K562 (cell line): ENCODE measurements around the gene IL17REL. TPM values are rescaled to one million over a fixed set of nuclear protein-coding genes. Genes with fewer than 3 reads are reported as not detected.

ENCODE experiments used
- ATAC-seq: fragments of 200-7000 bp; cut with Tn5 transposase; 3 replicates; pipeline ENCODE4 v1.9.1; 2020; ENCODE audit warnings: moderate library complexity
- BruUV-seq: library from RNA; stranded (reverse); fragments of 400-500 nt; replicated peaks from 2 replicates; lab custom pipeline; 2021; lab: Mats Ljungman, UMichigan
- CTCF ChIA-PET: fragments of 300-600 bp; formaldehyde crosslinking; extraction: SDS; loops from one replicate; lab custom pipeline; 2021; ENCODE audit warnings: low intra/inter-chr PET ratio; lab: Yijun Ruan, JAX
- POLR2A ChIA-PET: fragments of 300-600, 350-650 bp; sonication (Branson Sonifier 250); formaldehyde crosslinking; extraction: SDS; loops from one replicate; lab custom pipeline; 2021; ENCODE audit warnings: antibody characterized with exemption, inconsistent platforms; lab: Yijun Ruan, JAX
- DNase-seq, 4 experiments: peaks; one replicate each; pipeline versions ENCODE4 v3.0.0 to v3.0.0-alpha.2; 2011 to 2018; ENCODE audit warnings: low spot score in 3 of 4, mixed read lengths in 3 of 4; ENCODE audit errors: extremely low read depth in 1 of 4
- FAIRE-seq: peaks from 2 replicates; lab custom pipeline; 2011; peaks lifted over from hg19 to GRCh38; lab: Jason Lieb, UNC
- H2AFZ ChIP-seq: 2 replicates; pipeline ENCODE4 v1.6.0; 2011; ENCODE audit warnings: low read depth, low read length, control low read depth, inconsistent platforms
- H3K27ac ChIP-seq: fragments of 200-600 bp; 3 replicates; pipeline ENCODE4 v1.8.0; 2011; ENCODE audit warnings: low read depth, mild to moderate bottlenecking, control low read depth, inconsistent platforms, low read length, moderate library complexity, mixed read lengths; ENCODE audit errors: extremely low read depth
- H3K27me3 ChIP-seq, 2 experiments: fragments of 300-600 bp in 1 of 2; 2 replicates in 1 of 2; 3 replicates in 1 of 2; pipeline versions ENCODE4 v1.6.0 to v1.8.0; 2011; ENCODE audit warnings: inconsistent platforms in 2 of 2, low read length in 2 of 2, mild to moderate bottlenecking in 1 of 2, mixed read lengths in 1 of 2, moderate library complexity in 1 of 2; ENCODE audit not compliant: control insufficient read depth in 2 of 2, insufficient read depth in 2 of 2
- H3K36me3 ChIP-seq: fragments of 300-600 bp; 3 replicates; pipeline ENCODE4 v1.8.0; 2011; ENCODE audit warnings: mild to moderate bottlenecking, low read length, inconsistent platforms; ENCODE audit not compliant: control insufficient read depth, insufficient read depth
- H3K4me1 ChIP-seq, 2 experiments: fragments of 200-600 bp in 1 of 2; replicated peaks in 1 of 2; 2 replicates in 1 of 2; 3 replicates in 1 of 2; pipeline versions ENCODE4 v1.5.1 to v1.8.0; 2011; ENCODE audit warnings: inconsistent platforms in 2 of 2, low read length in 2 of 2, mild to moderate bottlenecking in 1 of 2, mixed read lengths in 1 of 2, moderate library complexity in 1 of 2; ENCODE audit not compliant: control insufficient read depth in 2 of 2, insufficient read depth in 2 of 2
- H3K4me2 ChIP-seq: 2 replicates; pipeline ENCODE4 v1.6.1; 2011; ENCODE audit warnings: low read length, control low read depth, inconsistent platforms, mixed read lengths; ENCODE audit not compliant: insufficient read depth
- H3K4me3 ChIP-seq: fragments of 200-600 bp; sonication (generic), shearing (Covaris generic); 2 replicates; pipeline ENCODE4 v1.5.1; 2016; ENCODE audit warnings: control low read depth, inconsistent platforms
- H3K79me2 ChIP-seq: fragments of 200-600 bp; 3 replicates; pipeline ENCODE4 v1.8.0; 2011; ENCODE audit warnings: low read length, inconsistent platforms; ENCODE audit not compliant: control insufficient read depth, insufficient read depth
- H3K9ac ChIP-seq, 2 experiments: 2 replicates each; pipeline versions ENCODE4 v1.6.0 to v1.6.1; 2011; ENCODE audit warnings: low read depth in 2 of 2, low read length in 2 of 2, control low read depth in 1 of 2, inconsistent platforms in 1 of 2, mild to moderate bottlenecking in 1 of 2, mixed read lengths in 1 of 2; ENCODE audit not compliant: insufficient read depth in 1 of 2
- H3K9me1 ChIP-seq: one replicate; pipeline ENCODE4 v1.6.0; 2011; ENCODE audit warnings: inconsistent platforms, mild to moderate bottlenecking, low read length, moderate library complexity; ENCODE audit not compliant: control insufficient read depth, insufficient read depth
- H3K9me3 ChIP-seq: replicated peaks from 2 replicates; pipeline ENCODE4 v1.5.1; 2011; ENCODE audit warnings: low read depth, low read length, inconsistent platforms; ENCODE audit not compliant: control insufficient read depth, insufficient read depth
- H4K20me1 ChIP-seq: replicated peaks from 2 replicates; pipeline ENCODE4 v1.6.1; 2011; ENCODE audit warnings: low read length, inconsistent platforms, mixed read lengths; ENCODE audit not compliant: control insufficient read depth, insufficient read depth
- CREB1 ChIP-seq, 2 experiments: sonication (generic) in 1 of 2; formaldehyde crosslinking in 1 of 2; IDR thresholded peaks; 2 replicates each; pipeline versions ENCODE4 v1.6.1 to v1.8.0; 2012 to 2022; ENCODE audit warnings: inconsistent platforms in 1 of 2, mild to moderate bottlenecking in 1 of 2, missing genetic modification reagents in 1 of 2, moderate library complexity in 1 of 2
- L3MBTL2 ChIP-seq: fragments of 450-650 bp; IDR thresholded peaks from 2 replicates; pipeline ENCODE4 v1.6.1; 2016; ENCODE audit warnings: mild to moderate bottlenecking, moderate library complexity
- PRPF4 ChIP-seq: fragments of 200-400 bp; formaldehyde crosslinking; IDR thresholded peaks from one replicate; pipeline ENCODE4 v1.6.1; 2017; ENCODE audit warnings: low read length, low read depth, mild to moderate bottlenecking; ENCODE audit not compliant: insufficient read depth, poor library complexity, severe bottlenecking
- TCF7 ChIP-seq: sonication (generic); IDR thresholded peaks from 2 replicates; pipeline ENCODE4 v1.6.1; 2016; ENCODE audit warnings: antibody characterized with exemption, borderline replicate concordance
- ZBTB7A ChIP-seq: IDR thresholded peaks from 2 replicates; pipeline ENCODE4 v1.6.1; 2011; ENCODE audit warnings: low read depth, mild to moderate bottlenecking, low read length, moderate library complexity, borderline replicate concordance; ENCODE audit not compliant: control insufficient read depth
- WGBS: fragments of 100-300 bp; shearing (Covaris generic); methylation state at CpG from one replicate; pipeline ENCODE4 v1.1.6; 2016; ENCODE audit warnings: low coverage, mixed read lengths; ENCODE audit not compliant: insufficient coverage; ENCODE audit errors: missing lambda C conversion rate; 5-methylcytosine and 5-hydroxymethylcytosine counted together
- in situ Hi-C: fragments of 300-500 bp; cut with MboI; formaldehyde crosslinking; loops from 4 replicates; pipeline ENCODE4 v1.15.0; 2018; ENCODE audit warnings: inconsistent platforms, mixed read lengths
- intact Hi-C: fragments of 100-400 bp; cut with micrococcal nuclease; formaldehyde crosslinking; loops from 2 replicates; pipeline ENCODE4 v1.14.2; 2022
- polyA plus RNA-seq, 8 experiments: library from polyadenylated mRNA; depleted of rRNA in 4 of 8; stranded (reverse) in 5 of 8; unstranded in 3 of 8; fragments of >200 nt; fragmentation: Nextera tagmentation in 2 of 8; fragmentation: Illumina TruSeq in 1 of 8; extraction: Ambion mirVana in 2 of 8; extraction: Trizol in 1 of 8; gene quantifications; 2 replicates each; pipeline versions ENCODE4 v1.2.1 to v1.2.3, GENCODE V29; 2011 to 2014; ENCODE audit warnings: inconsistent platforms in 1 of 8, missing spikeins in 1 of 8
- total RNA-seq, 7 experiments: library from RNA; depleted of rRNA in 6 of 7; stranded (reverse); fragments of >200 nt in 6 of 7; fragmentation: Illumina TruSeq in 2 of 7; extraction: Trizol in 2 of 7; gene quantifications; 2 replicates each; pipeline versions ENCODE4 v1.2.1 to v1.2.3, GENCODE V29; 2011 to 2021; ENCODE audit warnings: low replicate concordance in 1 of 7
- TF ChIP-seq, protein P1 (sequence below): fragments of 450-650 bp; IDR thresholded peaks from 2 replicates; pipeline ENCODE4 v1.6.1; 2016; ENCODE audit warnings: mild to moderate bottlenecking, moderate library complexity
- TF ChIP-seq, protein P2 (sequence below), 2 experiments: IDR thresholded peaks; 2 replicates each; pipeline ENCODE4 v1.6.1; 2011; ENCODE audit warnings: borderline replicate concordance in 1 of 2, control low read depth in 1 of 2, low read depth in 1 of 2, low read length in 1 of 2, mild to moderate bottlenecking in 1 of 2, mixed read lengths in 1 of 2, moderate library complexity in 1 of 2; ENCODE audit not compliant: insufficient read depth in 1 of 2, insufficient read length in 1 of 2, poor library complexity in 1 of 2, severe bottlenecking in 1 of 2; ENCODE audit errors: extremely low read depth in 1 of 2

The IL17REL gene
- total and polyA plus RNA-seq, 9 of the 15 experiments (the other 6 are each of a cell fraction or from before 2014, with no cell fraction given) = 0.05 to 0.42 (median 0.11) TPM; not detected in 4

DNA sequence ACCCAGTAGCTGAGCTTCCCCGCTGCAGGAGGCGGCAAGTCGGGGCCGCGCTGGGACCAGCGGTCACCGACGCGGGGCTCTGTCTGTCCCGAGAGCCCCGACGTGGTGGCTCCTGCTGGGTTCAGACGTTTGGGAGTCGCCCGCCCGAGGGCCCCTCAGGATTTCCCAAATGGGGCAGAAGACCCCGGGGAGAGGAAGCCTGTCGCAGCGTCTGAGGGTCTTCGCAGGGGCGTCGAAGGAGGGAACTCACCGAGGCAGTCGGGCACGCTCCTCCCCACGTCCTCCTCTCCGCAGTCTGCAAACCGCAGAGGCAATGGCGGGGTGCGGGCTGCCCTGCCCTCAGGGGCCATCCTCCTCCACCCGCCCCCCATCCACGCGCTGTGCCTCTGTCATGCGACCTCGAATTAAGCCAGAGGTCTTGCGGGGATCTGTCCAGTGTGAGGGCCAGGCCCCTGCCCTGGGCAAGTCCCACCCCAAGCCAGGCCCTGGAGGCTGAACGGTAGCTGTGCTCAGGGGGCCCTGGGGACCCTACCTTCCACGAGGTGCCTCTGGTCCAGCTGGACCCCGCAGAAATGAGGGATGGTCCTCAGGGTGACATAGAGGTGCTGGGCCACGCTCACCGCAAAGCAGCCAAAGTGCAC is 12.5 kb downstream of the IL17REL start:
- Histone ChIP-seq H3K79me2 (no peaks in the 10 kb centered on the region), H4K20me1 (no peaks in the 10 kb centered on the region), H3K27ac (no peak overlapping the region), H3K9me1 (no peaks in the 10 kb centered on the region), H3K9me3 (no peaks in the 10 kb centered on the region), H3K9ac (peak overlapping the region in 1 of 2 experiments; percentile 87; a peak in 2 of 4 replicates), H2AFZ (peak overlapping the region; percentile 83), H3K4me2 (peak overlapping the region; percentile 52), H3K27me3 (no peaks in the 10 kb centered on the region), H3K4me1 (peaks cover 0 to 65% of the 10 kb centered on the region in 2 experiments; a peak in 3 of 5 replicates), H3K4me3 (peak overlapping the region; percentile 43), H3K36me3 (no peaks in the 10 kb centered on the region)
- FAIRE-seq (no peak), ATAC-seq (peak; percentile 72), DNase-seq (no peak)
- ChIA-PET CTCF (no interaction called here), POLR2A (interaction anchor here (0.5 to 1.2 kb wide), 4 partner anchors 69 to 341 kb away, joined by 3 to 4 read pairs (median 3); no protein-coding TSS in a partner anchor)
- peak; percentile 76; the same call in 1 of the 2 replicates for TF ChIP-seq L3MBTL2
- peak; percentile 42; the same call in 1 of the 2 replicates for TF ChIP-seq ZBTB7A
- no peak for TF ChIP-seq TCF7
- TF ChIP-seq, protein P1, sequence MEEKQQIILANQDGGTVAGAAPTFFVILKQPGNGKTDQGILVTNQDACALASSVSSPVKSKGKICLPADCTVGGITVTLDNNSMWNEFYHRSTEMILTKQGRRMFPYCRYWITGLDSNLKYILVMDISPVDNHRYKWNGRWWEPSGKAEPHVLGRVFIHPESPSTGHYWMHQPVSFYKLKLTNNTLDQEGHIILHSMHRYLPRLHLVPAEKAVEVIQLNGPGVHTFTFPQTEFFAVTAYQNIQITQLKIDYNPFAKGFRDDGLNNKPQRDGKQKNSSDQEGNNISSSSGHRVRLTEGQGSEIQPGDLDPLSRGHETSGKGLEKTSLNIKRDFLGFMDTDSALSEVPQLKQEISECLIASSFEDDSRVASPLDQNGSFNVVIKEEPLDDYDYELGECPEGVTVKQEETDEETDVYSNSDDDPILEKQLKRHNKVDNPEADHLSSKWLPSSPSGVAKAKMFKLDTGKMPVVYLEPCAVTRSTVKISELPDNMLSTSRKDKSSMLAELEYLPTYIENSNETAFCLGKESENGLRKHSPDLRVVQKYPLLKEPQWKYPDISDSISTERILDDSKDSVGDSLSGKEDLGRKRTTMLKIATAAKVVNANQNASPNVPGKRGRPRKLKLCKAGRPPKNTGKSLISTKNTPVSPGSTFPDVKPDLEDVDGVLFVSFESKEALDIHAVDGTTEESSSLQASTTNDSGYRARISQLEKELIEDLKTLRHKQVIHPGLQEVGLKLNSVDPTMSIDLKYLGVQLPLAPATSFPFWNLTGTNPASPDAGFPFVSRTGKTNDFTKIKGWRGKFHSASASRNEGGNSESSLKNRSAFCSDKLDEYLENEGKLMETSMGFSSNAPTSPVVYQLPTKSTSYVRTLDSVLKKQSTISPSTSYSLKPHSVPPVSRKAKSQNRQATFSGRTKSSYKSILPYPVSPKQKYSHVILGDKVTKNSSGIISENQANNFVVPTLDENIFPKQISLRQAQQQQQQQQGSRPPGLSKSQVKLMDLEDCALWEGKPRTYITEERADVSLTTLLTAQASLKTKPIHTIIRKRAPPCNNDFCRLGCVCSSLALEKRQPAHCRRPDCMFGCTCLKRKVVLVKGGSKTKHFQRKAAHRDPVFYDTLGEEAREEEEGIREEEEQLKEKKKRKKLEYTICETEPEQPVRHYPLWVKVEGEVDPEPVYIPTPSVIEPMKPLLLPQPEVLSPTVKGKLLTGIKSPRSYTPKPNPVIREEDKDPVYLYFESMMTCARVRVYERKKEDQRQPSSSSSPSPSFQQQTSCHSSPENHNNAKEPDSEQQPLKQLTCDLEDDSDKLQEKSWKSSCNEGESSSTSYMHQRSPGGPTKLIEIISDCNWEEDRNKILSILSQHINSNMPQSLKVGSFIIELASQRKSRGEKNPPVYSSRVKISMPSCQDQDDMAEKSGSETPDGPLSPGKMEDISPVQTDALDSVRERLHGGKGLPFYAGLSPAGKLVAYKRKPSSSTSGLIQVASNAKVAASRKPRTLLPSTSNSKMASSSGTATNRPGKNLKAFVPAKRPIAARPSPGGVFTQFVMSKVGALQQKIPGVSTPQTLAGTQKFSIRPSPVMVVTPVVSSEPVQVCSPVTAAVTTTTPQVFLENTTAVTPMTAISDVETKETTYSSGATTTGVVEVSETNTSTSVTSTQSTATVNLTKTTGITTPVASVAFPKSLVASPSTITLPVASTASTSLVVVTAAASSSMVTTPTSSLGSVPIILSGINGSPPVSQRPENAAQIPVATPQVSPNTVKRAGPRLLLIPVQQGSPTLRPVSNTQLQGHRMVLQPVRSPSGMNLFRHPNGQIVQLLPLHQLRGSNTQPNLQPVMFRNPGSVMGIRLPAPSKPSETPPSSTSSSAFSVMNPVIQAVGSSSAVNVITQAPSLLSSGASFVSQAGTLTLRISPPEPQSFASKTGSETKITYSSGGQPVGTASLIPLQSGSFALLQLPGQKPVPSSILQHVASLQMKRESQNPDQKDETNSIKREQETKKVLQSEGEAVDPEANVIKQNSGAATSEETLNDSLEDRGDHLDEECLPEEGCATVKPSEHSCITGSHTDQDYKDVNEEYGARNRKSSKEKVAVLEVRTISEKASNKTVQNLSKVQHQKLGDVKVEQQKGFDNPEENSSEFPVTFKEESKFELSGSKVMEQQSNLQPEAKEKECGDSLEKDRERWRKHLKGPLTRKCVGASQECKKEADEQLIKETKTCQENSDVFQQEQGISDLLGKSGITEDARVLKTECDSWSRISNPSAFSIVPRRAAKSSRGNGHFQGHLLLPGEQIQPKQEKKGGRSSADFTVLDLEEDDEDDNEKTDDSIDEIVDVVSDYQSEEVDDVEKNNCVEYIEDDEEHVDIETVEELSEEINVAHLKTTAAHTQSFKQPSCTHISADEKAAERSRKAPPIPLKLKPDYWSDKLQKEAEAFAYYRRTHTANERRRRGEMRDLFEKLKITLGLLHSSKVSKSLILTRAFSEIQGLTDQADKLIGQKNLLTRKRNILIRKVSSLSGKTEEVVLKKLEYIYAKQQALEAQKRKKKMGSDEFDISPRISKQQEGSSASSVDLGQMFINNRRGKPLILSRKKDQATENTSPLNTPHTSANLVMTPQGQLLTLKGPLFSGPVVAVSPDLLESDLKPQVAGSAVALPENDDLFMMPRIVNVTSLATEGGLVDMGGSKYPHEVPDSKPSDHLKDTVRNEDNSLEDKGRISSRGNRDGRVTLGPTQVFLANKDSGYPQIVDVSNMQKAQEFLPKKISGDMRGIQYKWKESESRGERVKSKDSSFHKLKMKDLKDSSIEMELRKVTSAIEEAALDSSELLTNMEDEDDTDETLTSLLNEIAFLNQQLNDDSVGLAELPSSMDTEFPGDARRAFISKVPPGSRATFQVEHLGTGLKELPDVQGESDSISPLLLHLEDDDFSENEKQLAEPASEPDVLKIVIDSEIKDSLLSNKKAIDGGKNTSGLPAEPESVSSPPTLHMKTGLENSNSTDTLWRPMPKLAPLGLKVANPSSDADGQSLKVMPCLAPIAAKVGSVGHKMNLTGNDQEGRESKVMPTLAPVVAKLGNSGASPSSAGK = peak; percentile 9; the same call in 1 of the 2 replicates
- TF ChIP-seq, protein P2, sequence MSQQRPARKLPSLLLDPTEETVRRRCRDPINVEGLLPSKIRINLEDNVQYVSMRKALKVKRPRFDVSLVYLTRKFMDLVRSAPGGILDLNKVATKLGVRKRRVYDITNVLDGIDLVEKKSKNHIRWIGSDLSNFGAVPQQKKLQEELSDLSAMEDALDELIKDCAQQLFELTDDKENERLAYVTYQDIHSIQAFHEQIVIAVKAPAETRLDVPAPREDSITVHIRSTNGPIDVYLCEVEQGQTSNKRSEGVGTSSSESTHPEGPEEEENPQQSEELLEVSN (IDR thresholded peaks at IDR 0.05; ENCODE audit: borderline replicate concordance in 1 of 2, extremely low read depth in 1 of 2, insufficient read depth in 1 of 2, insufficient read length in 1 of 2, low read depth in 1 of 2, low read length in 1 of 2, poor library complexity in 1 of 2, severe bottlenecking in 1 of 2) = peak; percentile 49 to 50
- TF ChIP-seq PRPF4 = no peak
- TF ChIP-seq CREB1 (IDR thresholded peaks at IDR 0.05) = no peak
- TF ChIP-seq CREB1 (CRISPR knock-in tag; IDR thresholded peaks at IDR 0.05) = 0 out of 2 replicates have a peak, but pooled peaks have one; percentile 23
- intact Hi-C loops = no loop called here
- BruUV-seq = no TSS peak
- 8% methylated on average over 20 of the region's 41 CpGs for WGBS
- in situ Hi-C loops = no loop called here
